GM19397 (cell line): ENCODE data around the gene FAM107A.
A peak's percentile ranks its signal among the peaks of the same experiment; 100 is the strongest.
"Not testable (repeated sequence)": the region's sequence is repeated elsewhere in the genome, so short reads cannot be mapped to it uniquely, and the experiment has no call there.

Source experiments
- ATAC-seq: cut with Tn5 transposase; IDR thresholded peaks from one replicate; pipeline ENCODE4 v1.9.1; 2021; ENCODE audit warnings: mild to moderate bottlenecking, moderate library complexity; ENCODE audit not compliant: unreplicated experiment

The FAM107A gene

GRCh38 chr3:58537412-58538301, 39.5 kb downstream of the FAM107A start:
- no peak for ATAC-seq

GRCh38 chr3:58536501-58537411, 40.4 kb downstream of the FAM107A start, which contains the start of gene ACOX2:
Gene ACOX2 (minus strand): TSS chr3:58537190. CDS start chr3:58535106, 2,084 bp downstream.
- no peak for ATAC-seq

GRCh38 chr3:58535531-58536500, 41.4 kb downstream of the FAM107A start:
- ATAC-seq, result no peak

GRCh38 chr3:58534592-58535494, 42.3 kb downstream of the FAM107A start:
- no peak for ATAC-seq

- ATAC-seq, result peak; percentile 83
These were observed 44.4 kb downstream of the FAM107A start for GRCh38 chr3:58532794-58533220.

- ATAC-seq, result no peak
These were observed 45.2 kb downstream of the FAM107A start for GRCh38 chr3:58531956-58532355.

- no peak for ATAC-seq
These were observed 45.6 kb downstream of the FAM107A start for GRCh38 chr3:58531555-58531954.

GRCh38 chr3:58530354-58530865, 46.8 kb downstream of the FAM107A start:
- no peak for ATAC-seq

GRCh38 chr3:58529516-58530353, 47.5 kb downstream of the FAM107A start:
- ATAC-seq, result no peak

- no peak for ATAC-seq
These were observed 48.6 kb downstream of the FAM107A start for GRCh38 chr3:58528629-58529028.

GRCh38 chr3:58527440-58527839, 49.8 kb downstream of the FAM107A start:
- ATAC-seq, result not testable (repeated sequence)

- ATAC-seq, result no peak
These were observed 50.7 kb downstream of the FAM107A start for GRCh38 chr3:58526515-58526957.

- ATAC-seq, result no peak
These were observed 52.8 kb downstream of the FAM107A start for GRCh38 chr3:58524326-58524888.

GRCh38 chr3:58522759-58523425, 54.3 kb downstream of the FAM107A start:
- no peak for ATAC-seq

GRCh38 chr3:58521917-58522631, 55.1 kb downstream of the FAM107A start:
- ATAC-seq, result no peak

- no peak for ATAC-seq
These were observed 55.9 kb downstream of the FAM107A start for GRCh38 chr3:58521336-58521670.
